ENCODE measurements around the gene MRPS7.

- TF ChIP-seq CTCF (conservative IDR thresholded peaks at IDR 0.05) (no peak), EZH2 (IDR thresholded peaks at IDR 0.05; ENCODE audit: low read depth) (no peak)
Observed at GRCh38 chr17:75301049-75301448, 39.4 kb downstream of the MRPS7 start.
